Pulmonary artery endothelial cell (primary cell): ENCODE data around the gene COL18A1. TPM values are rescaled to one million over a fixed set of nuclear protein-coding genes. Genes with fewer than 3 reads are reported as not detected.

Experiments used
- DNase-seq: peaks from one replicate; pipeline ENCODE4 v3.0.0-alpha.2; 2011; ENCODE audit warnings: low read depth, low spot score
- total RNA-seq: library from RNA; depleted of rRNA; stranded (reverse); fragments of >200 nt; gene quantifications from 2 replicates; pipeline ENCODE4 v1.2.3, GENCODE V29; 2014

COL18A1 gene
- total RNA-seq, 1 donor from 2014 or later = 164 TPM

GRCh38 chr21:45413922-45414321 lies 9.0 kb downstream of the COL18A1 start:
- DNase-seq = no peak

- no peak for DNase-seq
Observed at GRCh38 chr21:45414396-45415187, 9.6 kb downstream of the COL18A1 start.

- DNase-seq = no peak
Observed at GRCh38 chr21:45415188-45415942, 10.4 kb downstream of the COL18A1 start.

- DNase-seq = no peak
Observed at GRCh38 chr21:45415943-45416611, 11.1 kb downstream of the COL18A1 start.

GRCh38 chr21:45416620-45417019 lies 11.7 kb downstream of the COL18A1 start:
- no peak for DNase-seq

GRCh38 chr21:45417256-45417950 lies 12.4 kb downstream of the COL18A1 start:
- DNase-seq = no peak

GRCh38 chr21:45417951-45418300 lies 13.0 kb downstream of the COL18A1 start:
- DNase-seq = no peak

GRCh38 chr21:45418301-45419071 lies 13.5 kb downstream of the COL18A1 start:
- DNase-seq = no peak

- DNase-seq = no peak
Observed at GRCh38 chr21:45419162-45419561, 14.2 kb downstream of the COL18A1 start.

- no peak for DNase-seq
Observed at GRCh38 chr21:45420061-45421041, 15.4 kb downstream of the COL18A1 start.

- DNase-seq = no peak
Observed at GRCh38 chr21:45421071-45421845, 16.3 kb downstream of the COL18A1 start.

GRCh38 chr21:45421846-45422775 lies 17.1 kb downstream of the COL18A1 start:
- DNase-seq = no peak

GRCh38 chr21:45423201-45423955 lies 18.4 kb downstream of the COL18A1 start:
- DNase-seq = no peak

- DNase-seq = no peak
Observed at GRCh38 chr21:45423968-45424853, 19.2 kb downstream of the COL18A1 start.

- DNase-seq = no peak
Observed at GRCh38 chr21:45424854-45425795, 20.2 kb downstream of the COL18A1 start.
